Upper lobe of right lung (tissue), 1 donor: ENCODE data around the gene SLC18A3. TPM values are rescaled to one million over a fixed set of nuclear protein-coding genes. Genes with fewer than 3 reads are reported as not detected.

Source experiments
- ATAC-seq: fragments of 200-7000 bp; cut with Tn5 transposase; one replicate; pipeline ENCODE4 v1.9.1; 2020; ENCODE audit warnings: mild to moderate bottlenecking, moderate library complexity
- DNase-seq: peaks from one replicate; pipeline ENCODE4 v3.0.0-alpha.2; 2020
- H3K27ac ChIP-seq: fragments of 200-600 bp; one replicate; pipeline ENCODE4 v1.8.0; 2022
- H3K27me3 ChIP-seq: fragments of 200-600 bp; one replicate; pipeline ENCODE4 v1.8.0; 2022; ENCODE audit warnings: mild to moderate bottlenecking
- H3K36me3 ChIP-seq: fragments of 200-600 bp; one replicate; pipeline ENCODE4 v1.8.0; 2022
- H3K4me1 ChIP-seq: fragments of 200-600 bp; one replicate; pipeline ENCODE4 v1.8.0; 2022
- H3K4me3 ChIP-seq: fragments of 200-600 bp; one replicate; pipeline ENCODE4 v1.8.0; 2022; ENCODE audit warnings: mild to moderate bottlenecking
- H3K9me3 ChIP-seq: fragments of 200-600 bp; one replicate; pipeline ENCODE4 v1.8.0; 2022
- CTCF ChIP-seq: fragments of 200-600 bp; IDR thresholded peaks from one replicate; pipeline ENCODE4 v1.8.0; 2022; ENCODE audit warnings: antibody characterized with exemption
- intact Hi-C: fragments of 100-400 bp; cut with DNase I; formaldehyde crosslinking; loops from one replicate; pipeline ENCODE4 v1.11.0; 2022
- total RNA-seq: library from RNA; stranded (reverse); fragmentation: NEBNext Ultra II Directional; extraction: Animal tissue kit (Norgen Biotek cat#: 25700); gene quantifications from one replicate; pipeline ENCODE4 v1.2.1, GENCODE V29; 2021
- donor health status: DM: no; HTN: yes; CAD: no; lungs with severe emphysema.

The SLC18A3 gene
- total RNA-seq, 1 donor from 2014 or later, result not detected

- no peaks in the 10 kb centered on the region for H3K36me3 ChIP-seq
- ATAC-seq (no peak), DNase-seq (peak; percentile 19)
- TF ChIP-seq CTCF, result no peak
- H3K4me3 ChIP-seq, result no peak overlapping the region
- no peaks in the 10 kb centered on the region for H3K4me1 ChIP-seq
- H3K27me3 ChIP-seq, result peaks cover 52% of the 10 kb centered on the region
- intact Hi-C loops, result no loop called here
- H3K9me3 ChIP-seq, result no peaks in the 10 kb centered on the region
- H3K27ac ChIP-seq, result no peak overlapping the region
These were observed 4.7 kb upstream of the SLC18A3 start for GRCh38 chr10:49605216-49605938.

- DNase-seq, result peak; percentile 34
- no peaks in the 10 kb centered on the region for H3K36me3 ChIP-seq
- TF ChIP-seq CTCF, result no peak
- no peak overlapping the region for H3K27ac ChIP-seq
- intact Hi-C loops, result no loop called here
- H3K27me3 ChIP-seq, result peaks cover 59% of the 10 kb centered on the region
- no peak for ATAC-seq
- H3K4me1 ChIP-seq, result no peaks in the 10 kb centered on the region
- no peaks in the 10 kb centered on the region for H3K9me3 ChIP-seq
- no peak overlapping the region for H3K4me3 ChIP-seq
These were observed 4.1 kb upstream of the SLC18A3 start for GRCh38 chr10:49605939-49606509.

GRCh38 chr10:49606981-49607535 lies 3.1 kb upstream of the SLC18A3 start:
- Histone ChIP-seq H3K4me3 (no peak overlapping the region), H3K4me1 (no peaks in the 10 kb centered on the region), H3K36me3 (no peaks in the 10 kb centered on the region), H3K9me3 (no peaks in the 10 kb centered on the region), H3K27ac (no peak overlapping the region), H3K27me3 (peaks cover 69% of the 10 kb centered on the region)
- no peak for TF ChIP-seq CTCF
- intact Hi-C loops, result no loop called here
- ATAC-seq, result peak; percentile 81
- DNase-seq, result peak; percentile 89

- Histone ChIP-seq H3K4me3 (no peak overlapping the region), H3K27ac (no peak overlapping the region), H3K27me3 (peaks cover 76% of the 10 kb centered on the region), H3K4me1 (no peaks in the 10 kb centered on the region), H3K36me3 (no peaks in the 10 kb centered on the region), H3K9me3 (no peaks in the 10 kb centered on the region)
- ATAC-seq (no peak), DNase-seq (peak; percentile 31)
- no peak for TF ChIP-seq CTCF
- intact Hi-C loops, result no loop called here
These were observed 1.7 kb upstream of the SLC18A3 start for GRCh38 chr10:49608166-49609005.

- no peak overlapping the region for H3K27ac ChIP-seq
- H3K9me3 ChIP-seq, result no peaks in the 10 kb centered on the region
- no peaks in the 10 kb centered on the region for H3K36me3 ChIP-seq
- H3K4me1 ChIP-seq, result no peaks in the 10 kb centered on the region
- H3K4me3 ChIP-seq, result no peak overlapping the region
- DNase-seq (no peak), ATAC-seq (no peak)
- intact Hi-C loops, result no loop called here
- H3K27me3 ChIP-seq, result peaks cover 81% of the 10 kb centered on the region
- TF ChIP-seq CTCF, result no peak
These were observed 1.2 kb upstream of the SLC18A3 start for GRCh38 chr10:49609006-49609282.
